ENCODE results near the gene ANO10.

Gene ANO10

GRCh38 chr3:43490640-43491185 is 131.1 kb downstream of the ANO10 start:
- no peak overlapping the region for H3K9ac ChIP-seq (ENCODE audit: low read depth, low read length, poor library complexity)
- no peaks in the 10 kb centered on the region for H3K9me3 ChIP-seq (replicated peaks in 1 of 2; ENCODE audit: control insufficient read depth in 2 of 2, insufficient read depth in 1 of 2, low read depth in 1 of 2, low read length in 2 of 2)
- DNase-seq (ENCODE audit: low spot score) = no peak
- no peak overlapping the region for H2BK5ac ChIP-seq (ENCODE audit: low read length)
- no peak overlapping the region for H4K91ac ChIP-seq (ENCODE audit: low read depth, low read length, poor library complexity)
- WGBS, 2 donors (ENCODE audit: extremely low coverage in 2 of 2, insufficient read length in 2 of 2, insufficient replicate concordance in 1 of 2) = no CpG with 5 or more reads among the region's 7 CpGs
- H3K4me1 ChIP-seq (ENCODE audit: control insufficient read depth in 2 of 2, insufficient read depth in 1 of 2, low read depth in 1 of 2, low read length in 2 of 2) = no peaks in the 10 kb centered on the region
- no peak overlapping the region for H3K4me3 ChIP-seq (ENCODE audit: low read length in 2 of 2)
- H3K27ac ChIP-seq (replicated peaks; ENCODE audit: low read length) = no peak overlapping the region
- no peaks in the 10 kb centered on the region for H3K27me3 ChIP-seq (ENCODE audit: control insufficient read depth in 3 of 3, insufficient read depth in 3 of 3, low read depth in 1 of 3, low read length in 3 of 3)
- H3K14ac ChIP-seq (ENCODE audit: low read length) = peak overlapping the region; percentile 8
- H2BK120ac ChIP-seq (ENCODE audit: low read depth, low read length) = no peak overlapping the region
- no peak overlapping the region for H2BK12ac ChIP-seq (ENCODE audit: low read length)
- H3K36me3 ChIP-seq (replicated peaks in 1 of 2; ENCODE audit: control insufficient read depth in 2 of 2, insufficient read depth in 2 of 2, low read length in 2 of 2) = no peaks in the 10 kb centered on the region
- H3K79me1 ChIP-seq (ENCODE audit: low read depth, low read length) = no peaks in the 10 kb centered on the region
- H2AK5ac ChIP-seq (ENCODE audit: low read depth, low read length) = no peak overlapping the region
- no peak overlapping the region for H2AFZ ChIP-seq (ENCODE audit: low read length)
- no peak overlapping the region for H3K4me2 ChIP-seq (ENCODE audit: insufficient read depth, low read length, poor library complexity, severe bottlenecking)
- H4K8ac ChIP-seq (ENCODE audit: low read depth, low read length) = no peak overlapping the region
- H3K18ac ChIP-seq (ENCODE audit: low read length) = no peak overlapping the region
- no peak overlapping the region for H3K23ac ChIP-seq (ENCODE audit: low read depth, low read length, poor library complexity)
- no peak overlapping the region for H2BK15ac ChIP-seq (ENCODE audit: low read length)
- H3K4ac ChIP-seq (ENCODE audit: low read length) = no peak overlapping the region

GRCh38 chr3:43489930-43490329 is 131.9 kb downstream of the ANO10 start:
- H2BK5ac ChIP-seq (ENCODE audit: low read length) = no peak overlapping the region
- H3K4me1 ChIP-seq (ENCODE audit: control insufficient read depth in 2 of 2, insufficient read depth in 1 of 2, low read depth in 1 of 2, low read length in 2 of 2) = no peaks in the 10 kb centered on the region
- H3K27me3 ChIP-seq (ENCODE audit: control insufficient read depth in 3 of 3, insufficient read depth in 3 of 3, low read depth in 1 of 3, low read length in 3 of 3) = no peaks in the 10 kb centered on the region
- H2AFZ ChIP-seq (ENCODE audit: low read length) = no peak overlapping the region
- no peak overlapping the region for H3K9ac ChIP-seq (ENCODE audit: low read depth, low read length, poor library complexity)
- no peak overlapping the region for H3K18ac ChIP-seq (ENCODE audit: low read length)
- H3K14ac ChIP-seq (ENCODE audit: low read length) = no peak overlapping the region
- no peak overlapping the region for H3K4me3 ChIP-seq (ENCODE audit: low read length in 2 of 2)
- no peak overlapping the region for H2BK120ac ChIP-seq (ENCODE audit: low read depth, low read length)
- H3K36me3 ChIP-seq (replicated peaks in 1 of 2; ENCODE audit: control insufficient read depth in 2 of 2, insufficient read depth in 2 of 2, low read length in 2 of 2) = peaks cover 0 to 5% of the 10 kb centered on the region in 2 donors
- no peak overlapping the region for H2BK12ac ChIP-seq (ENCODE audit: low read length)
- no peak overlapping the region for H2AK5ac ChIP-seq (ENCODE audit: low read depth, low read length)
- no peak overlapping the region for H4K91ac ChIP-seq (ENCODE audit: low read depth, low read length, poor library complexity)
- no CpG with 5 or more reads among the region's 5 CpGs for WGBS, 2 donors (ENCODE audit: extremely low coverage in 2 of 2, insufficient read length in 2 of 2, insufficient replicate concordance in 1 of 2)
- H3K27ac ChIP-seq (replicated peaks; ENCODE audit: low read length) = no peak overlapping the region
- no peaks in the 10 kb centered on the region for H3K79me1 ChIP-seq (ENCODE audit: low read depth, low read length)
- H3K4ac ChIP-seq (ENCODE audit: low read length) = no peak overlapping the region
- H3K4me2 ChIP-seq (ENCODE audit: insufficient read depth, low read length, poor library complexity, severe bottlenecking) = no peak overlapping the region
- no peak overlapping the region for H4K8ac ChIP-seq (ENCODE audit: low read depth, low read length)
- H2BK15ac ChIP-seq (ENCODE audit: low read length) = no peak overlapping the region
- no peaks in the 10 kb centered on the region for H3K9me3 ChIP-seq (replicated peaks in 1 of 2; ENCODE audit: control insufficient read depth in 2 of 2, insufficient read depth in 1 of 2, low read depth in 1 of 2, low read length in 2 of 2)
- DNase-seq (ENCODE audit: low spot score) = no peak
- no peak overlapping the region for H3K23ac ChIP-seq (ENCODE audit: low read depth, low read length, poor library complexity)

- Histone ChIP-seq H3K23ac (ENCODE audit: low read depth, low read length, poor library complexity) (no peak overlapping the region), H3K27me3 (ENCODE audit: control insufficient read depth in 3 of 3, insufficient read depth in 3 of 3, low read depth in 1 of 3, low read length in 3 of 3) (no peaks in the 10 kb centered on the region), H2BK120ac (ENCODE audit: low read depth, low read length) (no peak overlapping the region), H3K9ac (ENCODE audit: low read depth, low read length, poor library complexity) (no peak overlapping the region), H3K4me2 (ENCODE audit: insufficient read depth, low read length, poor library complexity, severe bottlenecking) (no peak overlapping the region), H3K4ac (ENCODE audit: low read length) (no peak overlapping the region), H3K36me3 (replicated peaks in 1 of 2; ENCODE audit: control insufficient read depth in 2 of 2, insufficient read depth in 2 of 2, low read length in 2 of 2) (peaks cover 0 to 5% of the 10 kb centered on the region in 2 donors), H3K18ac (ENCODE audit: low read length) (no peak overlapping the region), H3K79me1 (ENCODE audit: low read depth, low read length) (no peaks in the 10 kb centered on the region), H2BK5ac (ENCODE audit: low read length) (no peak overlapping the region), H2AK5ac (ENCODE audit: low read depth, low read length) (no peak overlapping the region), H3K4me3 (ENCODE audit: low read length in 2 of 2) (no peak overlapping the region), H3K27ac (replicated peaks; ENCODE audit: low read length) (no peak overlapping the region), H3K14ac (ENCODE audit: low read length) (no peak overlapping the region), H4K91ac (ENCODE audit: low read depth, low read length, poor library complexity) (no peak overlapping the region), H4K8ac (ENCODE audit: low read depth, low read length) (no peak overlapping the region), H3K9me3 (replicated peaks in 1 of 2; ENCODE audit: control insufficient read depth in 2 of 2, insufficient read depth in 1 of 2, low read depth in 1 of 2, low read length in 2 of 2) (peaks cover 0 to 3% of the 10 kb centered on the region in 2 donors), H2AFZ (ENCODE audit: low read length) (no peak overlapping the region), H3K4me1 (ENCODE audit: control insufficient read depth in 2 of 2, insufficient read depth in 1 of 2, low read depth in 1 of 2, low read length in 2 of 2) (no peaks in the 10 kb centered on the region), H2BK12ac (ENCODE audit: low read length) (no peak overlapping the region), H2BK15ac (ENCODE audit: low read length) (no peak overlapping the region)
- WGBS, 2 donors (ENCODE audit: extremely low coverage in 2 of 2, insufficient read length in 2 of 2, insufficient replicate concordance in 1 of 2) = no CpG with 5 or more reads among the region's 1 CpG
- no peak for DNase-seq (ENCODE audit: low spot score)
Measured at GRCh38 chr3:43485931-43486330, 135.9 kb downstream of the ANO10 start.

- H2AK5ac ChIP-seq (ENCODE audit: low read depth, low read length) = no peak overlapping the region
- no peak overlapping the region for H3K4me2 ChIP-seq (ENCODE audit: insufficient read depth, low read length, poor library complexity, severe bottlenecking)
- no peak overlapping the region for H4K8ac ChIP-seq (ENCODE audit: low read depth, low read length)
- H2BK15ac ChIP-seq (ENCODE audit: low read length) = no peak overlapping the region
- peaks cover 0 to 5% of the 10 kb centered on the region in 2 donors for H3K36me3 ChIP-seq (replicated peaks in 1 of 2; ENCODE audit: control insufficient read depth in 2 of 2, insufficient read depth in 2 of 2, low read length in 2 of 2)
- H3K4ac ChIP-seq (ENCODE audit: low read length) = no peak overlapping the region
- no CpG with 5 or more reads among the region's 29 CpGs for WGBS, 2 donors (ENCODE audit: extremely low coverage in 2 of 2, insufficient read length in 2 of 2, insufficient replicate concordance in 1 of 2)
- H3K27ac ChIP-seq (replicated peaks; ENCODE audit: low read length) = no peak overlapping the region
- H3K4me3 ChIP-seq (ENCODE audit: low read length in 2 of 2) = no peak overlapping the region
- peaks cover 0 to 3% of the 10 kb centered on the region in 2 donors for H3K9me3 ChIP-seq (replicated peaks in 1 of 2; ENCODE audit: control insufficient read depth in 2 of 2, insufficient read depth in 1 of 2, low read depth in 1 of 2, low read length in 2 of 2)
- no peak for DNase-seq (ENCODE audit: low spot score)
- H3K18ac ChIP-seq (ENCODE audit: low read length) = peak overlapping the region; percentile 76
- H3K9ac ChIP-seq (ENCODE audit: low read depth, low read length, poor library complexity) = no peak overlapping the region
- H2BK5ac ChIP-seq (ENCODE audit: low read length) = no peak overlapping the region
- no peak overlapping the region for H2BK12ac ChIP-seq (ENCODE audit: low read length)
- peak overlapping the region; percentile 89 for H3K23ac ChIP-seq (ENCODE audit: low read depth, low read length, poor library complexity)
- H2AFZ ChIP-seq (ENCODE audit: low read length) = no peak overlapping the region
- H3K14ac ChIP-seq (ENCODE audit: low read length) = no peak overlapping the region
- H4K91ac ChIP-seq (ENCODE audit: low read depth, low read length, poor library complexity) = no peak overlapping the region
- no peak overlapping the region for H2BK120ac ChIP-seq (ENCODE audit: low read depth, low read length)
- no peaks in the 10 kb centered on the region for H3K79me1 ChIP-seq (ENCODE audit: low read depth, low read length)
- peaks cover 0 to 3% of the 10 kb centered on the region in 2 donors for H3K4me1 ChIP-seq (ENCODE audit: control insufficient read depth in 2 of 2, insufficient read depth in 1 of 2, low read depth in 1 of 2, low read length in 2 of 2)
- no peaks in the 10 kb centered on the region for H3K27me3 ChIP-seq (ENCODE audit: control insufficient read depth in 3 of 3, insufficient read depth in 3 of 3, low read depth in 1 of 3, low read length in 3 of 3)
Measured at GRCh38 chr3:43484926-43485488, 136.8 kb downstream of the ANO10 start.
